BLaER1 treated with 17β-estradiol and CSF1 and Interleukin-3, amounts not matched to agents 10 nM and 100 nM (cell line): Measurements from ENCODE around the gene RELB.

Source experiments
- H3K27ac ChIP-seq, 11 experiments: shearing (Covaris generic); formaldehyde crosslinking; 2 replicates each; pipeline ENCODE4 v1.8.1; 2022
- H3K27me3 ChIP-seq, 11 experiments: shearing (Covaris generic); formaldehyde crosslinking; 2 replicates each; pipeline ENCODE4 v1.8.1; 2022
- H3K36me3 ChIP-seq, 11 experiments: shearing (Covaris generic); formaldehyde crosslinking; 2 replicates each; pipeline ENCODE4 v1.8.1; 2022
- H3K4me1 ChIP-seq, 10 experiments: shearing (Covaris generic); formaldehyde crosslinking; 2 replicates each; pipeline ENCODE4 v1.8.1; 2022
- H3K4me2 ChIP-seq, 11 experiments: shearing (Covaris generic); formaldehyde crosslinking; 2 replicates each; pipeline ENCODE4 v1.8.1; 2022
- H3K4me3 ChIP-seq, 10 experiments: shearing (Covaris generic); formaldehyde crosslinking; 2 replicates each; pipeline ENCODE4 v1.8.1; 2022
- H3K9ac ChIP-seq, 11 experiments: shearing (Covaris generic); formaldehyde crosslinking; 2 replicates each; pipeline ENCODE4 v1.8.1; 2022
- H3K9me3 ChIP-seq, 11 experiments: shearing (Covaris generic); formaldehyde crosslinking; replicated peaks in 1 of 11; 2 replicates each; pipeline ENCODE4 v1.8.1; 2022
- H4K20me1 ChIP-seq, 11 experiments: shearing (Covaris generic); formaldehyde crosslinking; 2 replicates each; pipeline ENCODE4 v1.8.1; 2022
- Cebpa-rat ChIP-seq, 11 experiments: shearing (Covaris generic); IDR thresholded peaks; 2 replicates each; pipeline ENCODE4 v1.8.1; 2022

The RELB gene

DNA sequence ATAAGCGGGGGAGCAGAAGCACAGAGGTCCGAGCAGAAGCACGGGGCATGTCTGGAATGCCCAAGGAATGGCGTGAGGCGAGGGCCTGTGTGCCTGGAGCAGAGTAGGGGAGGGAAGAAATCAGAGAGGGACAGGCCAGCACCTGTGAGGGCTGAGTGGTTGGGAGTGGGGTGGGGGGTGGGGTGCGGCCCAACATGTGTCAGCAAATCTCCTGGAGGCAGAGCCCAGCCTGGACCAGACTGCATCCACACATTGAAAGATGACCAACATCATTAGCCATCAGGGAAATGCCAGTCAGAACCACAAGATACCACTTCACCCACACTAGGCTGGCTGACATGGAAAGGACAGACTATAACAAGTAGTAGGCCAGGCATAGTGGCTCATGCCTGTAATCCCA lies 48.8 kb downstream of the RELB start:
- peak overlapping the region in 5 of 11 experiments; percentile 3 to 33 (median 30); a peak in 2 of 22 replicates for H3K9ac ChIP-seq
- TF ChIP-seq Cebpa-rat (IDR thresholded peaks at IDR 0.05) = no peak
- H3K4me2 ChIP-seq = no peak overlapping the region
- peaks cover 88 to 100% (median 99%) of the 10 kb centered on the region in 11 experiments for H4K20me1 ChIP-seq
- peaks cover 77 to 87% (median 83%) of the 10 kb centered on the region in 11 experiments for H3K36me3 ChIP-seq
- H3K4me3 ChIP-seq = no peak overlapping the region
- H3K27ac ChIP-seq = peak overlapping the region in 3 of 11 experiments; percentile 74 to 79 (median 77); a peak in 4 of 22 replicates
- H3K9me3 ChIP-seq = no peaks in the 10 kb centered on the region
- H3K27me3 ChIP-seq = no peaks in the 10 kb centered on the region
- peaks cover 33 to 66% (median 46%) of the 10 kb centered on the region in 10 experiments for H3K4me1 ChIP-seq

- TF ChIP-seq Cebpa-rat (IDR thresholded peaks at IDR 0.05) = no peak
- Histone ChIP-seq H3K4me2 (peak overlapping the region in 5 of 11 experiments; percentile 4 to 30 (median 17); a peak in 4 of 22 replicates), H3K27ac (peak overlapping the region in 2 of 11 experiments; percentile 7 to 18; a peak in 1 of 22 replicates), H3K36me3 (peaks cover 77 to 87% (median 83%) of the 10 kb centered on the region in 11 experiments), H3K4me1 (peaks cover 14 to 46% (median 27%) of the 10 kb centered on the region in 10 experiments), H3K27me3 (no peaks in the 10 kb centered on the region), H3K9me3 (no peaks in the 10 kb centered on the region), H3K4me3 (no peak overlapping the region), H3K9ac (peak overlapping the region in 7 of 11 experiments; percentile 4 to 54 (median 10); a peak in 5 of 22 replicates), H4K20me1 (peaks cover 88 to 100% (median 99%) of the 10 kb centered on the region in 11 experiments)
Measured at GRCh38 chr19:45051929-45052579, 50.8 kb downstream of the RELB start.

DNA sequence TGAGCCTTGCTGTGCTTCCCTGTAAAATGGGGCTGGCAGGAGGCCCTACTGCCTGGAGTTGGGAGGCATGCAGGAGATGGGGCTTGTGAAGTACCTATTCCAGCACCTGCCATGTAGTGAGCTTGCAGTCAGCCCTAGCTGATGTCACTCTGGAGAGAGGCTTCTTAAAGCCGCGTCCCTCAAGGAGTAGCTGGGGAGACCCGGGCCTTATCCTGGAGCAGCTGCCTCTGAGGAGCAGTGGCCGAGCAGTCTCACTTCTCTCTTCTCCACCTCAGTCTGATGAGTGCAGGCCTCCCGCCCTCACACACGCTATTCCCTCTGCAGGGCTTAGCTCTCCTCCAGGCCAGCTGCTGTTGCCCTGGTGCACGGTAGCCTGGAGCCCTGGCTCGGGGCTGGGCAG lies 55.6 kb downstream of the RELB start:
- no peak overlapping the region for H3K27ac ChIP-seq
- H3K9ac ChIP-seq = peak overlapping the region in 2 of 11 experiments; percentile 4 to 22; a peak in 2 of 22 replicates
- no peaks in the 10 kb centered on the region for H3K9me3 ChIP-seq

GRCh38 chr19:45057444-45057843 lies 56.2 kb downstream of the RELB start:
- peaks cover 99 to 100% (median 100%) of the 10 kb centered on the region in 11 experiments for H3K36me3 ChIP-seq
- H3K27ac ChIP-seq = 0 out of 22 replicates have a peak overlapping the region, but pooled peaks of 1 of the 11 experiments have one; percentile 11
- no peak for TF ChIP-seq Cebpa-rat (IDR thresholded peaks at IDR 0.05)
- no peak overlapping the region; a peak in 1 of 22 replicates for H3K9ac ChIP-seq
- H3K4me1 ChIP-seq = peaks cover 0 to 2% (median under 1%) of the 10 kb centered on the region in 10 experiments; a peak in 3 of 20 replicates
- H3K27me3 ChIP-seq = no peaks in the 10 kb centered on the region
- peaks cover 68 to 99% (median 87%) of the 10 kb centered on the region in 11 experiments for H4K20me1 ChIP-seq
- H3K4me3 ChIP-seq = no peak overlapping the region
- no peaks in the 10 kb centered on the region for H3K9me3 ChIP-seq
- H3K4me2 ChIP-seq = no peak overlapping the region

More for the DNA sequence above, 55.6 kb downstream of the RELB start:
- H3K27me3 ChIP-seq = no peaks in the 10 kb centered on the region
- H4K20me1 ChIP-seq = peaks cover 74 to 100% (median 93%) of the 10 kb centered on the region in 11 experiments
- H3K4me2 ChIP-seq = no peak overlapping the region
- TF ChIP-seq Cebpa-rat (IDR thresholded peaks at IDR 0.05) = no peak
- H3K4me1 ChIP-seq = peaks cover 0 to 8% (median 6%) of the 10 kb centered on the region in 10 experiments; a peak in 16 of 20 replicates
- no peak overlapping the region for H3K4me3 ChIP-seq
- peaks cover 99 to 100% (median 100%) of the 10 kb centered on the region in 11 experiments for H3K36me3 ChIP-seq

DNA sequence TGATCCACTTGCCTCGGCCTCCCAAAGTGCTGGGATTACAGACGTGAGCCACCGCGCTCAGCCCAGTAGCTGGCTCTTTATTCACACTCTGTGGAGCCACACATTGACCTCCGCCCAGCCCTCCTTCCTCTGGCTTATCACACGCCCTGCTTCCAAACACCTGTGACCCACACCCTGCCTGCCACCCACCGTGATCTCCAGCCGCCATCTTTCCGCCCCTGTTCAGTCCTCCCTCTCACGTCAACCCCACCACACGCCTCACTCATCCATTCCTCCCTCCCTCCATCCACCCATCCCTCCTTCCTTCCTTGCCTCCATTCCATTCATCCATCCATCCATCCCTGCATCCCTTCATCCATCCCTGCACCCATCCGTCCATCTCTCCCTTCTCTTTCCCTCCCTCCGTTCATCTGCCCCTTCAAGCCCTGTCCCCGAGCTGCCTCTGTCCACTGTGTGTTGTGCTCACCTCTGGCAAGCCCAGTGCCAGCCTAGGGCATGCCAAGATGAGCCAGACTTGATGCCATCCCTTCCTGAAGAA lies 57.4 kb downstream of the RELB start:
- Histone ChIP-seq H3K4me1 (no peaks in the 10 kb centered on the region), H3K4me2 (no peak overlapping the region), H3K36me3 (peaks cover 99 to 100% (median 100%) of the 10 kb centered on the region in 11 experiments), H3K4me3 (no peak overlapping the region), H3K9ac (no peak overlapping the region), H3K9me3 (no peaks in the 10 kb centered on the region), H3K27me3 (no peaks in the 10 kb centered on the region), H3K27ac (no peak overlapping the region), H4K20me1 (peaks cover 60 to 96% (median 77%) of the 10 kb centered on the region in 11 experiments; a peak in 21 of 22 replicates)
- no peak for TF ChIP-seq Cebpa-rat (IDR thresholded peaks at IDR 0.05)

GRCh38 chr19:45059258-45059965 lies 58.1 kb downstream of the RELB start:
- no peak overlapping the region for H3K9ac ChIP-seq

DNA sequence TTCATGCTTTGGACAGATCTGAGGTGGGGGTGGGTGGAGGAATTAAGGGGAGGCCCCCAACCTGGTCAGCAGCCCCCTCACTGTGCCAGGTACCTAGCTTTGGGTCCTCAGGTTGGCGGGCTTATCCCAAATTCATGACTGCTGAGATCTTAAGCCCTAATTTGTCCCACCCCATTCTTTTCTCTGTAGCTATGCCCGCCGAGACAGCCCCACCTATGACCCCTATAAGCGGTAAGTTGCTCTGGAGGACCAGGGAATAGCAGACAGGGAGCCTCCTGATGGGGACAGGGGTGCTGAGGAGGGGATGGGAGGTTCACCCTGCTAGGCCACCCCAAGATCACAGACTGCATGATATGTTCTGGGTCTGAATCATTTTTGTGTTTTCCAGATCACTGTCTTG lies 60.7 kb downstream of the RELB start:
- Histone ChIP-seq H3K27ac (no peak overlapping the region), H3K4me1 (no peaks in the 10 kb centered on the region), H3K9ac (no peak overlapping the region), H3K4me2 (no peak overlapping the region), H3K4me3 (no peak overlapping the region), H3K36me3 (peaks cover 98 to 100% (median 100%) of the 10 kb centered on the region in 11 experiments), H3K27me3 (no peaks in the 10 kb centered on the region), H3K9me3 (no peaks in the 10 kb centered on the region), H4K20me1 (peaks cover 43 to 96% (median 69%) of the 10 kb centered on the region in 11 experiments; a peak in 21 of 22 replicates)
- no peak for TF ChIP-seq Cebpa-rat (IDR thresholded peaks at IDR 0.05)

More at GRCh38 chr19:45059258-45059965, 58.1 kb downstream of the RELB start:
- peaks cover 54 to 96% (median 72%) of the 10 kb centered on the region in 11 experiments; a peak in 21 of 22 replicates for H4K20me1 ChIP-seq
- H3K27ac ChIP-seq = no peak overlapping the region
- H3K36me3 ChIP-seq = peaks cover 99 to 100% (median 100%) of the 10 kb centered on the region in 11 experiments
- TF ChIP-seq Cebpa-rat (IDR thresholded peaks at IDR 0.05) = no peak
- no peaks in the 10 kb centered on the region for H3K9me3 ChIP-seq
- H3K4me2 ChIP-seq = no peak overlapping the region
- no peaks in the 10 kb centered on the region for H3K27me3 ChIP-seq
- H3K4me1 ChIP-seq = no peaks in the 10 kb centered on the region
- no peak overlapping the region for H3K4me3 ChIP-seq

DNA sequence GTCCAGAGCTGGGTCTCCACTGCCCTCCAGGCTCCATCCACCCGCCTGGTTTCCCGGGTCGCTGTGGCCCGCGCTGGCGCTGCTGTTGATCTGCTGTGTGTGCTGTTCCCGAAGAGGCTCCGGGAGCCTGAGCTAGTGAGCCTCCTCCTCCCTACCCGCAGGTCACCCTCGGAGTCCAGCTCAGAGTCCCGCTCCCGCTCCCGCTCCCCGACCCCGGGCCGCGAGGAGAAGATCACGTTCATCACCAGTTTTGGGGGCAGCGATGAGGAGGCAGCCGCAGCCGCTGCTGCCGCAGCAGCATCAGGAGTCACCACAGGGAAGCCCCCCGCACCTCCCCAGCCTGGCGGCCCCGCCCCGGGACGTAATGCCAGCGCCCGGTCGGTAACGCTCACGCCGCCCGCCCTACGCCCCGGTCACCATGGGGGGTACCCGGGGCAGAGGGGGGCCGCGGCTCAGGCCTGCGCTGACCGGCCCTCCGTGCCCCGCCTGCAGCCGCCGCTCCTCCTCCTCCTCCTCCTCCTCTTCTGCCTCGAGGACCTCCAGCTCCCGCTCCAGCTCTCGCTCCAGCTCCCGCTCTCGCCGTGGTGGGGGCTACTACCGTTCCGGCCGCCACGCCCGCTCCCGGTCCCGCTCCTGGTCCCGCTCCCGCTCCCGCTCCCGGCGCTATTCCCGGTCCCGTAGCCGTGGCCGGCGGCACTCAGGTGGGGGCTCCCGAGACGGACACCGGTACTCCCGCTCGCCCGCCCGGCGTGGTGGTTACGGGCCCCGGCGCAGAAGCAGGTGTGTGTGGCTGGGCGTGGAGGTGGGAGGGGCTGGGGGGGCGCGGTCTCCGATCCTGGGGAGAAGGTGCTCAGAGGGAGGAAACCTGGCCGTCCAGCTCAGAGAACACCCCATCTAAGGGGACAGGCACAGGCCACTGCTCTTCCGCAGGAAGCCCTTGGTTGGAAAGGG lies 62.9 kb downstream of the RELB start:
- Histone ChIP-seq H3K9ac (no peak overlapping the region), H3K4me3 (no peak overlapping the region), H3K36me3 (peaks cover 93 to 98% (median 96%) of the 10 kb centered on the region in 11 experiments), H3K4me1 (no peaks in the 10 kb centered on the region), H3K4me2 (no peak overlapping the region), H4K20me1 (peaks cover 39 to 94% (median 66%) of the 10 kb centered on the region in 11 experiments; a peak in 21 of 22 replicates), H3K9me3 (no peaks in the 10 kb centered on the region), H3K27me3 (no peaks in the 10 kb centered on the region), H3K27ac (no peak overlapping the region)
- no peak for TF ChIP-seq Cebpa-rat (IDR thresholded peaks at IDR 0.05)
